H1 (cell line): ENCODE results near the gene STK33. TPM values are rescaled to one million over a fixed set of nuclear protein-coding genes. Genes with fewer than 3 reads are reported as not detected.

Source experiments
- ATF3 ChIP-seq: IDR thresholded peaks from 2 replicates; pipeline ENCODE4 v1.6.1; 2011; ENCODE audit warnings: low read depth, mild to moderate bottlenecking, low read length; ENCODE audit not compliant: insufficient read depth
- CBX5 ChIP-seq: fragments of 300-800, 300-1000 bp; sonication (generic); IDR thresholded peaks from 2 replicates; pipeline ENCODE4 v1.7.1; 2016; ENCODE audit warnings: antibody characterized with exemption, low read length, low read depth
- CHD7 ChIP-seq: fragments of 300-600 bp; sonication (generic); IDR thresholded peaks from 2 replicates; pipeline ENCODE4 v1.7.1; 2012; ENCODE audit warnings: low read length, moderate library complexity, mild to moderate bottlenecking, inconsistent platforms; ENCODE audit not compliant: insufficient replicate concordance
- HDAC2 ChIP-seq, 2 experiments: fragments of 300-600 bp in 1 of 2; sonication (generic) in 1 of 2; IDR thresholded peaks; 2 replicates each; pipeline ENCODE4 v1.6.1; 2011 to 2012; ENCODE audit warnings: low read depth in 2 of 2, low read length in 2 of 2, mild to moderate bottlenecking in 2 of 2, moderate library complexity in 2 of 2, borderline replicate concordance in 1 of 2, inconsistent platforms in 1 of 2
- RNF2 ChIP-seq: fragments of 200-900, 300-1000 bp; sonication (generic); IDR thresholded peaks from 2 replicates; pipeline ENCODE4 v1.7.1; 2016; ENCODE audit warnings: borderline replicate concordance, low read depth, mild to moderate bottlenecking, antibody characterized with exemption, low read length; ENCODE audit not compliant: poor library complexity, severe bottlenecking; ENCODE audit errors: missing control alignments
- YY1 ChIP-seq: IDR thresholded peaks from 2 replicates; pipeline ENCODE4 v1.6.1; 2011; ENCODE audit warnings: low read depth, mild to moderate bottlenecking, low read length
- ZNF274 ChIP-seq: IDR thresholded peaks from 2 replicates; pipeline ENCODE4 v1.7.0; 2012; ENCODE audit warnings: low read length, borderline replicate concordance; ENCODE audit errors: extremely low read depth
- polyA plus RNA-seq, 7 experiments: library from polyadenylated mRNA; depleted of rRNA in 3 of 7; stranded (reverse) in 5 of 7; unstranded in 2 of 7; fragments of >200 nt in 5 of 7; fragments of 200-250 nt in 2 of 7; gene quantifications; 1 replicate in 5 of 7; 2 replicates in 1 of 7; 4 replicates in 1 of 7; pipeline versions ENCODE4 v1.2.1 to v1.2.3, GENCODE V29; 2011 to 2013; ENCODE audit warnings: missing spikeins in 2 of 7, mixed read lengths in 2 of 7
- total RNA-seq: library from RNA; stranded (reverse); fragmentation: NEBNext Ultra II Directional; extraction: Animal tissue kit (Norgen Biotek cat#: 25700); gene quantifications from 2 replicates; pipeline ENCODE4 v1.2.1, GENCODE V29; 2021

The STK33 gene
- total and polyA plus RNA-seq, 2 of the 8 experiments (the other 6 are each of a cell fraction or from before 2014, with no cell fraction given), result 8.8 to 25.1 TPM

- TF ChIP-seq CHD7 (no peak), CBX5 (no peak), YY1 (no peak), ZNF274 (no peak), RNF2 (no peak), ATF3 (no peak), HDAC2 (IDR thresholded peaks at IDR 0.05; ENCODE audit: borderline replicate concordance in 1 of 2, low read depth in 2 of 2, low read length in 2 of 2) (no peak)
Measured at GRCh38 chr11:8342821-8343681, 251.0 kb downstream of the STK33 start (continued).
